ENCODE measurements around the gene HTR2C.
"Not testable (repeated sequence)": the region's sequence is repeated elsewhere in the genome, so short reads cannot be mapped to it uniquely, and the experiment has no call there.

Gene HTR2C

GRCh38 chrX:114583646-114584374, at the start of gene HTR2C:
Gene HTR2C (plus strand): TSS chrX:114584086. CDS start chrX:114726937, 142,851 bp downstream.
- no peak for DNase-seq

GRCh38 chrX:114580336-114580735, 3.5 kb upstream of the HTR2C start:
- DNase-seq: no peak

DNA sequence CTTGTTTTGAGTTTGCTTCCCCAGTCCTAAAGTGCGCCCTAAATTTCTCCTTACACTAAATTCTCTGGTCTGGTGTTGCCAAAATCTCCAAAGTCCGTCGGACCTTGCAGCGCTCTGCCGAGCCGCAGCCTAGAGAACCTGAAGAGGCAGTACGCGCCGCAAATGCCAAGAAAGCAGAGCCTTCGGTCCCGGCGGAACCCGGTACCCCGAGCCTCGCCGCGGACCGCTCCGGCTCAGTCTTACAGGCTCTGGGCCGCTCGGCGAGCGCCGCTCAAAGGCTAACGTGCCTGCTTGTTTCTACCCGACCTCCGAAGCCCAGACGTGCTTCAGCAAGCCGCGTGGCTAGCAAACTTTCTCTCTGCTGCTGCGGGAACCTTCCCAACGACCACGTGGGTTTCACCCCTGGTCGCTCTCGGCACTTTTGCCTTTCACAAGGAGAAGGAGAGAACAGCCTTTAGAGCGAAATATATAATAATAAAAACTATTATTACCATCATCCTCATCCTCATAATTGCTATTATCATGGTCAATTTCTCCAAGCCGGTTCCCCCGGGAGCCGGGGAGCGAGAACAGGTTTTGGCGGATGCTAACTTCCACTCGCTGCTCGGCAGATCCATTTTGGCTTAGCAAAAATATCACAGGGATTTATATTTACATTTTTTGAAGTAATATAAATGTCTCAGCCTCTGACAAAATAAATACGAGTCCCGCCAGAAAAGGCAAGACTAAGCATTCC, 2.2 kb upstream of the HTR2C start:
- no peak for DNase-seq

- DNase-seq: no peak
These were observed 1.6 kb upstream of the HTR2C start for GRCh38 chrX:114582264-114582632.

- DNase-seq: no peak
These were observed 1.0 kb upstream of the HTR2C start for GRCh38 chrX:114582698-114583395.

- no peak for DNase-seq
These were observed 573 bp downstream of the HTR2C start for GRCh38 chrX:114584375-114584943.

DNA sequence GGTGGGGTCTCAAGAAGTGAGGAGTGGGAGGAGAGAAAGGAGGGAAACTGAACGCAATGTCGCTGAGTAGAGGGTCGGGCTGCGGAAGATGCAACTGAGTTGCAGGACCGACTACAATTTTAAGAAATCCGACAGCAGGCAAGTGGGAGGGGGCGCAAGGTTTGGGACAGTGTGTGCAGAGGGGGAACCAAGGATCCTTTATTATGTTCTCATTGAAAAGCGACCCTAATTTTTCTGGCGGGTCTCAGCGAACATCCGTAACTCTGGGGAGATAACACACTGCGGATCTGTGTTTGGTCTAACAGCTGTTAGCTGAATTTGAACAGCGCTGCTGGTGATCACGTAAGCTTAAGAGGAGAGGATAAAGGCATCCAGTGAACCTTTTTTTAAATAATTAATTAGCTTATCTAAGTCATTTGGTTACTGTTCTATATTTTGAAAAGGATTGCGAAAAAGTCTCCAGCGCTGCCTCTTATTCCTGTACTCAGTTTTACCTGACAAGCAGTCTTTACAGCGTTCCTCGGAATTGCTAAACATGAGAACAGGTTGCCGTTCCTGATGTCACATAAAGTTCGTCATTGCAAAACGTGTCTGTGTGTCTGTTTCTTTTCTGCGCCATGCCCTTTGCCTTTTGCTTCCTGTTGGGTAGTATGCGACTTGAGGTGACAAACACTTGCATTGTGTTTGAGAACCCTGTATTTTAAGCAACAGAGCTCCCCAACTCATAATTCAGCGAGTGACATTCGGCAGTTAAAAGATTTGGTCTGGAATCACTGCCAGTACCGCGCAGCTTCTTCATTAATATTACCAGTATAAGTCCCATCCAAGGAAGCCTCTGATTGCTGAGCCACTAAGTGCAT, 1.3 kb downstream of the HTR2C start:
- DNase-seq: no peak

DNA sequence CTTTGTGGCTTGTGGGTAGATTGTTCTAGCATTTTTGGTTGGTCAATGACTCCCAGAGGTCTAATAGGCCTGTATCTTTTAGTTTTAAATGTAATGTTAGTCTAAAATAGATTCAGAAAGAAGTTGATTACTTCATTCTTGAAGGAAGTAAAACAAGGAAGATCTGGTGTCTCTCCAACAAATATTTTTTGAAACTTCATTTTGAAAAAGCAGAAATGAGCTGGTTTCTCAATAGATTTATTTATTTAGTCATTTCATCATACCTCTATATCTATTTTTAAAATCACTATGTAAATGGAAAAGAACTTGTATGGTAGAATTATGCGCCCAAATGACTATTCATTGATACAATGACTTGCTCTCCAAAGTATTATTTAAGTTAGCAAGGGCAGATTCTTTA, 7.2 kb downstream of the HTR2C start:
- no peak for DNase-seq

- no peak for DNase-seq
These were observed 15.4 kb downstream of the HTR2C start for GRCh38 chrX:114599305-114599704.

- no peak for DNase-seq
These were observed 16.0 kb downstream of the HTR2C start for GRCh38 chrX:114599911-114600310.

DNA sequence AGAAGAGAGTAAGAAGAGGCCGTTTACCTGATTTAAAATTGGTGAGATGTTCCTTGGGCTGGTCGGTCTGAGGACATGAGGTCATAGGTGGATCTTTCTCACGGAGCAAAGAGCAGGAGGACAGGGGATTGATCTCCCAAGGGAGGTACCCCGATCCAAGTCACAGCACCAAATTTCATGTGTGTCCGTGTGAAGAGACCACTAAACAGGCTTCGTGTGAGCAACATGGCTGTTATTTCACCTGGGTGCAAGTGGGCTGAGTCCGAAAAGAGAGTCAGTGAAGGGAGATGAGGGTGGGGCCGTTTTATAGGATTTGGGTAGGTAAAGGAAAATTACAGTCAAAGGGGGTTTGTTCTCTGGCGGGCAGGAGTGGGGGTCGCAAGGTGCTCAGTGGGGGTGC, 22.7 kb downstream of the HTR2C start:
- DNase-seq: not testable (repeated sequence)

DNA sequence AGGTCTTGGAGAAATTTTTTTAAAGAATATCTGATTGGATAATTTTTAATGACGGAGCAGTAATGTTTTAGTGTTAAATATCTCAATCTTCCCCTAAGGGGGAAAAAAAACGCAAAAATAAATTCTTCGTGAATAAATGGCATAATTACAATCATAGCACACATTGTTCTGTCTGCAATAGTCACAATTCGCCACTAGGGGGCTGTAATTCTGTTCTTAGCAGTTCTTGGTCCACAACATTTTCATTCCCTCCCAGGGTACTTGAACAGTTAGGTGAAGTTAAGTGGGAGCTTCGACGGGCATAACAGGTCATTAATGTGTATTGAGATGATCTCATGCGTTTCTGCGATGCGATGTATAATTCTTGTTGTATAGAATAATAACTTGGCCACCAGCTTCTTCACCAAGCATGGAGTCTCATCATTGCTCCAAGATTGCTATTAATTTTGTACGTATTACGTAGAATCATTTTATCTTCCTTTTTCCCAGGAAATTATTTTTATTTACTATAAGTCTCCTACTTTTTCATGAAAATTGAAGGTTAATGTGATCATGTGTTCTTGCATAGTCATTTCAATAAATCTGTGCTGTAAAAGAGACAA, 27.2 kb downstream of the HTR2C start:
- DNase-seq: no peak

DNA sequence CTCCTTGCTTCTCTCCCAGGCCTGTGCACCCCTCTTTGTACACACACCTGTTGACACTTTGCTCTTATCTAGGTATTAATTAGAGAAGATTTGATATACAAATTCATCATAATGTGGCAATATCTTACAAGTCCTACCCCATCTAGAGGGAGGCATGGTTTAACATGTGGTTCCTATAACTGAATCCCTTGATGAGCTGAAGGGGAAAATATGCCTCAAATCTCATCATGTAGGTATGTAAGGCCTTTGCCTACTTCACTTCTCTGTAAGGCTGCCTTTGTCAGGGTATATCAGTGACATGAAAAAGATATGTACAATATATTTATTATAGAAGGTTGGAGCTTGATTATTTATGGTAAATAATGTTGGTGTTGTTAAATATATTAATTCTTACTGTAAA, 31.9 kb downstream of the HTR2C start:
- no peak for DNase-seq

DNA sequence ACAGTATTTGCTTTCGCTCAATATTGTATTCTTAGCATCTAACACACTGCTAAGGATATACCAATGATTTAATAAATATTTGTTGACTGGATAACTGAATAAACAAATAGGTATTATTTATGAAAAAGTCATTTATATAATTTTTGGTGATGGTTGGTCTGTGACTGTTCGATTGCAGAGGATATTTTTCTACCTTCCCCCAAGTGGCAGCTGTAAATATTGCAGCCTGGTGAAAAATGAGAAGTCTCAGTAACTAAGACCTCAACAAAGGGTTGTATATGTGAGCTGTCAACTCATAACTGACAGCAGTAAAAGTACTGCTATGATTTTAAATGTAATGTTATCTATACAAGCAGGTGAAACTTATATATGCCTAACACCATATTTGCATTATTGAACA, 36.0 kb downstream of the HTR2C start:
- DNase-seq: no peak

- no peak for DNase-seq
These were observed 42.4 kb downstream of the HTR2C start for GRCh38 chrX:114626323-114626722.

DNA sequence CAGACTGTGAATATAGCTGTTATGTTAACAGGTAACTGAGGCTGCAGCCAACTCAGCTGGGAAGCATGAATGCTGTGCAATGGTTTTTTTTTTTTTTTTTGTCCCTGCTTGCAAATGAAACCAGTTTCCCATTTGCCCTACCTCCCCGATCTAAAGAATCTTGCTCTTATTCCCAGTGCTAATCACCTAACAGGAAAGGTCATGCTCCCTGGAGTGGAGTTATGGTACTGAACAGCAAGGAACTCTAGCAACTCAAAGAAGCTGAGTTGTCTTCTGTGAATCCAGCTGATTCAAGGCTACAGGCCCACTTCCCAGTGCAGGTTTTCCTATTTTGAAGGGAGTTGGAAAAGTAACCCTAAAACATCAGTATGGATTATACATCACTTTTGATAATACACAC, 52.1 kb downstream of the HTR2C start:
- DNase-seq: no peak

GRCh38 chrX:114650351-114650750, 66.5 kb downstream of the HTR2C start:
- no peak for DNase-seq

DNA sequence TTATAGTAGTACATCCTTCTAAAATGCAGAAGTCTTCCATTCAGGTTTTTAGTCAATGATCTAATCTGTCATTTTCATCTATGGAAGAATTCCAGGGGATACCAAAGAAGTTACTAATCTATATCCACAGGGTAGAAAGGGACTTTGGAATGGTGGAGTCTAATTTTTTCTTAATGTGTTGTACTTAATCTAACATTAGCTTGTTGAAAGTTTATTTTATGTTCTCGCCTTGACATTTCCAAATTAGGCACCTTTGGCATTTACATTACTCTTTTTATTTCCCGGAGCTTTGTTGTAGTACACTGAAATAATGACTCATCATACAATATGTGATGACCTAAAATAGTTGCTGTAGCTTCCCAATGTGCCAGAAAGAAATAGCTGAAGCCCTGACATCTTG, 91.5 kb downstream of the HTR2C start:
- no peak for DNase-seq

GRCh38 chrX:114700533-114700932, 116.6 kb downstream of the HTR2C start:
- DNase-seq: not testable (repeated sequence)

DNA sequence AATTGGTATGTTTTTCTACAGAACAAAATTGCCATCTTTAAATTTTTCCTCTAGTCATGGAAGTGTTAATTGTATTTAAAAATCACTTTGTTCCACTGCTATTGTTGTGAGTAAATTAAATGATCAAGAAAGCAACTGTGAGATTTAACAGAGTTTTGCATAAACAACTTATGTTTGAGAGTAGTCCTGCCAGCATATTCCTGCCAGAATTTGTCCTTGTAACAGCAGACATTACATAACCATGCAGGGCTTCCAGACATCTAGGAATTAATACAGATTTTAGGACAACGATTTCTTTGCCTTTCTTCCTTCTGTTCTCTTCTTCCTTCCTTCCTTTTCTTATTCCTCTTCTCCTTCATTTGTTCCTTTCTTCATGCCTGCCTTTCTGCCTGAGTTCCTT, 125.5 kb downstream of the HTR2C start:
- no peak for DNase-seq

DNA sequence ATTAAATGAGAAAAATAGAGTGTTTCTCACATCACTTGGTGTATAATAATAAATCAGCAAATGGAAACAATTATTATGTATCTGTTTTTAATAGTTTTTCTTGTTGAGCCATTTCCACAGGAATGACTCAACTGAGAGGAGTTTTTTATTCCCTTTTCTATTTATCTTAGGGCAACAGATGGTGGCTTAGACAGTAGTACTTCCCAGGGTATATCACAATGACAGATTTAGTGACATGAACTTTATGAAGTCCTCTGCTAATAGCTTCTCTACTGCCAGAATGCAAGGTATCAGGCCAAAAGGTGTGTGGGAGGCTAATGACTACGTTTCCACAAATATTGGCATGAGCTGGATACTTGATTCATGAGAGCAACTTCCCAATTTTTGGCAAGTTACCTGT, 126.7 kb downstream of the HTR2C start:
- no peak for DNase-seq

- DNase-seq: no peak
These were observed 128.6 kb downstream of the HTR2C start for GRCh38 chrX:114712466-114712865.
